CMK (cell line): ENCODE measurements around the gene ELF3.
"Not testable (repeated sequence)": the region's sequence is repeated elsewhere in the genome, so short reads cannot be mapped to it uniquely, and the experiment has no call there.

ENCODE experiments used
- DNase-seq: peaks from one replicate; pipeline ENCODE4 v3.0.0-alpha.2; 2010; ENCODE audit warnings: low read depth

The ELF3 gene

DNA sequence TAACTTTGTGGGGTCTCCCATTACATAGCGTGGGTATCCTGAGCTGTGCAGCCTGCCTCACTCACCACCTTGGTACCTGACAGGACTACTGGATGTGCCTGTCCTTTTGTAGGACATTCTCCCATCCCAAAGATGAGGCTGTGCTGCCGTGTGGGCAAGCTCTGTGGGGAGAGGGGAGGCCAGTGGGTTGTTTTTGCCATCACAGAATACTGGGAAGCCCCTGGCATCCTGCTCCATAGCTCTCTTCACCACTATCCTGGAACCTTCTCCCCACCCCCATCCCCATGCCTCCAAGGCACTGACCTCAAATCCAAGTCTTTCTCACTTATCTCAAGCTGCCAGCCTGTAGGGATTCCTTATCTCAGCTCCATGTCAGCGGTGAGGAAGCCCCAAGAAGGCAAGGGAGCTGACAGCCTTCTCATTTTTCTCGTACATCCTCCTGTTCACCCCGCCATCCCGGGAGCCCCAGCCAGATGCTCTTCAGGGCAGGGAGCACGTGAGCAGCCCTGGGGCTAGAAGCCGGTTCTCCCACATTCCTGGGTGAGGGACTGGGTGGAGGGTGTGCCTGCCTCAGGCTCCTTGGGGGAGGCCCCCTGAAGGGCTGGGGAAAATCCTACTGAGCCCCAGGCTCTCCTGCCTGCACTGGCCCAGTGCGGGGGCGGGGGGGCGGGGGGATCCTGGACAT lies 2.4 kb upstream of the ELF3 start:
- DNase-seq, result peak; percentile 66

DNA sequence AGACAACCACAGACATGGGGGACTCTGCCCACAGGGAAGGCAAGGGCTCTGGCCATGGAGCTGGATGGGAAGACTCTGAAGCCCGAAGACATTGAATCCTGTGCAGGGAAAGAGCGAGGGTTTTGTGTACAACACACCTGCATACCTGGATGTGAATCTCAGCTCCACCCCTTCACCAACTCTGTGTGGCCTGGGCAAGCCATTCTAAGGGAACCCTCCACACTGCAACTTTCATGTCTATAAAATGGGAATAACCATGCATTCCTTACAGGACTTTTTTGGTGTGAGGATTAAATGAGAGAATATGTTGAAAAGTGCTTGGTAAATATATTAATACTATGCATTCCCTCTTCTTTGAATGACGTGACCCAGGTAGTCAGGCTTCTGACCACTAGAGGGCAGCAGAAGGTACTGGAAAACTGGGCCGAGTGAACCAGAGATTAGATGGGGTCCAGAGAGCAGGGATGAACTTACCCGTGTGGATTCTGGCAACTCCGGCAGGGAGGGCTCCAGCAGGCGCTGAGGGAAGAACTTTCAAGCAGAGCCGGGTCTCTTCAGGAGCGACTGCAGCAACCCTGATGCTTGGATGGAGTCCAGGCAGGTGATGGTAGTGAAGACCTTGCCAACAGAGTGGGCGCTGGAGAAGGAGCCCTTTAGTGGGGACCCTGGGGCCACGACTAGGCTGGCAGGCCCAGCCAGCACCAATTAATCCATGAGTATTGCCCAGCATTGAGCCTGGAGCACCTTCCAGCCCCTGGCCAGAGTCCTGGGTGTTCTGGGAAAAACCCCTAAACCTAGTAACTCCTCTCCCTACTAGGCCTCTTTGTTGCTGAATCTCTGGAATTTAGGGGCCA lies 834 bp upstream of the ELF3 start:
- peak; percentile 51 for DNase-seq

DNA sequence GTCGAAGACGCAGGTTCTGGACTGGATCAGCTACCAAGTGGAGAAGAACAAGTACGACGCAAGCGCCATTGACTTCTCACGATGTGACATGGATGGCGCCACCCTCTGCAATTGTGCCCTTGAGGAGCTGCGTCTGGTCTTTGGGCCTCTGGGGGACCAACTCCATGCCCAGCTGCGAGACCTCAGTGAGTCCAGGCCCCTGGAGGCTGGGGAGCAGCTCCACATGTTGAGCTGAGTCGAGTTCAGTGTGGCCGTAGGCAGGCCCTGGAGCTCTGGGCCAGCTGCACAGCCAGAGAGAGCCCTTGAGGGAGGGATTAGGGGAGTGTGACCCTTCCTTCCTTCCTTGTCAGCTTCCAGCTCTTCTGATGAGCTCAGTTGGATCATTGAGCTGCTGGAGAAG lies 1.6 kb downstream of the ELF3 start:
- DNase-seq, result no peak

DNA sequence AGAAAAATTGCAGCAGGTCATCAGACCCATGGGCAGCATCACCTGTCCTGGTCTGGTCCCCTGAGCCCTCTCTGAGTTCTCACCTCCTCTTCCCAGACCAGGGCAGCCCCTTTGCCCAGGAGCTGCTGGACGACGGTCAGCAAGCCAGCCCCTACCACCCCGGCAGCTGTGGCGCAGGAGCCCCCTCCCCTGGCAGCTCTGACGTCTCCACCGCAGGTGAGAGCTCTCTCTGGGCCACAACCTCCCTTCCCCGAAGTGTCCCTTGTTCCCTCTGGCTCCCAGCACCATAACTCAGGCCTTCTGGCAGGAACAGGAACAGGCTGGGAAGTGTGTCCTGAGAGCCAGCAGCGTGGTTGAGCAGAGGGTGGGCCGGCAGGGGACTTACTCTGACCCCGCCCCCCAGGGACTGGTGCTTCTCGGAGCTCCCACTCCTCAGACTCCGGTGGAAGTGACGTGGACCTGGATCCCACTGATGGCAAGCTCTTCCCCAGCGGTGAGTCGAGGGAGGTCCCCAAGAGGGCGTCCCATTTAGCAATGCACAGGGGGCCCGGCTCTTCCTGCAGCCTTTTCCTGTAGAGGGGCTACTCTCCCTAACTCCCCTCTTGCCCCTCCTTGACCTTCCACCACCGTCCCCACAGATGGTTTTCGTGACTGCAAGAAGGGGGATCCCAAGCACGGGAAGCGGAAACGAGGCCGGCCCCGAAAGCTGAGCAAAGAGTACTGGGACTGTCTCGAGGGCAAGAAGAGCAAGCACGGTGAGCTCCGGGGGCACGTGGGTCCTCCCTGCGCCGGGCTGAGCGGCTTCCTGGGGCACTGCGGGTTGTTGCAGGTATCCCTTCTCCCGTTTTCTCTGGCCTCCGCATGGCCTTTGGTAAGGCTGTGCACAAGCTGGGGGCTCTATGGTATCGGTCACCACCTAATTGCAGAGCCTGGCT lies 2.4 kb downstream of the ELF3 start:
- no peak for DNase-seq

DNA sequence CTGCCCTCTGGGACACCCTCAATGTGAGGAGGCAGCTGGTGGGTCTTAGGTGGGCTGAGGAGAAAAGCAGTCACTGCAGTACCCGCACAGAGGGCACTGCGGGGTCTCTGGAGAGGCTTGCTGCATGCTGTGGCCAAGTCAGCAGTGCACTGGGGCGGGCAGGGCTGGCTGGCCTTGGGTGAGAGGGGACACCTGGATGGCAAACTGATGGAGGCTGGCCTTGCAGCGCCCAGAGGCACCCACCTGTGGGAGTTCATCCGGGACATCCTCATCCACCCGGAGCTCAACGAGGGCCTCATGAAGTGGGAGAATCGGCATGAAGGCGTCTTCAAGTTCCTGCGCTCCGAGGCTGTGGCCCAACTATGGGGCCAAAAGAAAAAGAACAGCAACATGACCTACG lies 3.2 kb downstream of the ELF3 start:
- DNase-seq, result no peak

DNA sequence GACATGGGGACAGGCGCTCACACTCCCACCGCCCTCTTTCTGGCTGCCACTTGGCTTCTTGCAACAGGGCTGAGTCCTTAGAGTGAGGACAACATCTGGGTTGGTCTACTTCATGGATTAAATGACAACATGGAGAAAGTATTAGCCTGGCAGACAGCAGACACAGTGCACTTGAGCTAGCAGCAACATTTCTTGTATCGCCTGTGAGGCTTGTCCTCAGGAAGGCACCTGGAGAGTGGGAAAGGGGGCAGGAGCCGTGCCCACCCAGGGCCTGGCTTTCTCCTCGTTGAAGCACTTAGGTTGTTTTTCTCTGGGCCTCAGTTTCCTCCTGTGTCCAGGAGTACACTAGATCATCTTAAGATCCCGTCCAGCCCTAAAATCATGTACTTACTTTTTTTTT lies 3.7 kb downstream of the ELF3 start:
- DNase-seq, result no peak

DNA sequence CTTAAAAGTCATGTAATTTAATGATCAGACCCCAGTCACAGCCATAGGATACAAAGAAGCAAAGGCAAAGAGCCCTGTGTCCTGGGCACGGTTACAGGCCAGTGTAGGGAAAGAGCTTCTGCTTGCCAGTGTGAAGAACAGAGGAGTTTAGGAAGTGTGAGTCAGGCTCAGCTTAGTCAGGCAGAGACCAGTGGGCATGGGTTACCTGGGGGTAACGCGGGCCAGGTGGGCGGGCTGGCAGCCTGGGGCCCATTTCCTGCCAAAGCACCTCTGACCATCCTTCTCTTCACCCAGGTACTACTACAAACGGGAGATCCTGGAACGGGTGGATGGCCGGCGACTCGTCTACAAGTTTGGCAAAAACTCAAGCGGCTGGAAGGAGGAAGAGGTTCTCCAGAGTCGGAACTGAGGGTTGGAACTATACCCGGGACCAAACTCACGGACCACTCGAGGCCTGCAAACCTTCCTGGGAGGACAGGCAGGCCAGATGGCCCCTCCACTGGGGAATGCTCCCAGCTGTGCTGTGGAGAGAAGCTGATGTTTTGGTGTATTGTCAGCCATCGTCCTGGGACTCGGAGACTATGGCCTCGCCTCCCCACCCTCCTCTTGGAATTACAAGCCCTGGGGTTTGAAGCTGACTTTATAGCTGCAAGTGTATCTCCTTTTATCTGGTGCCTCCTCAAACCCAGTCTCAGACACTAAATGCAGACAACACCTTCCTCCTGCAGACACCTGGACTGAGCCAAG lies 4.7 kb downstream of the ELF3 start:
- no peak for DNase-seq

DNA sequence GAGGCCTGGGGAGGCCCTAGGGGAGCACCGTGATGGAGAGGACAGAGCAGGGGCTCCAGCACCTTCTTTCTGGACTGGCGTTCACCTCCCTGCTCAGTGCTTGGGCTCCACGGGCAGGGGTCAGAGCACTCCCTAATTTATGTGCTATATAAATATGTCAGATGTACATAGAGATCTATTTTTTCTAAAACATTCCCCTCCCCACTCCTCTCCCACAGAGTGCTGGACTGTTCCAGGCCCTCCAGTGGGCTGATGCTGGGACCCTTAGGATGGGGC lies 5.2 kb downstream of the ELF3 start:
- no peak for DNase-seq

DNA sequence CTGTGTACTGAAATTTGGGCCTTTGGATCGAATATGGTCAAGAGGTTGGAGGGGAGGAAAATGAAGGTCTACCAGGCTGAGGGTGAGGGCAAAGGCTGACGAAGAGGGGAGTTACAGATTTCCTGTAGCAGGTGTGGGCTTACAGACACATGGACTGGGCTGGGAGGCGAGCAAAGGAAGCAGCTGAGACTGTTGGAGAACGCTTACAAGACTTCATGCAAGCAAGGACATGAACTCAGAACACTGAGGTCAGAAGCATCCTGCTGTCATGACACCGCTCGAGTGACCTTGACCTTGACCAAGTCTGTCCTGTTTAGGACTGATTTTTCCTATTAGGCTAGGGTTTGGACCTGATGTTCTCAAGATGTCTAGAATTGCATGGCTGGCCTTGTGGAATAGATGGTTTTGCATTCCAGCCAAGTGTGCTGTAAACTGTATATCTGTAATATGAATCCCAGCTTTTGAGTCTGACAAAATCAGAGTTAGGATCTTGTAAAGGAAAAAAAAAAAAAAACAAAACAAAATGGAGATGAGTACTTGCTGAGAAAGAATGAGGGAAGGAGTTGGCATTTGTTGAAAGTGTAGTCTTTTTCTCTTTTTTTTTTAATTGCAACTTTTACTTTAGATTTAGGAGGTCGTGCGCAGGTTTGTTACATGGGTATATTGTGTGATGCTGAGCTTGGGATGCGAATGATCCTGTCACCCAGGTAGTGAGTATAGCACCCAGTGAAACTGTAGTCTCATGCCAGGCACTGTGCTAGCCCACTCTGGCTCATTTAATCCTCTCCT lies 5.8 kb downstream of the ELF3 start:
- DNase-seq, result no peak

DNA sequence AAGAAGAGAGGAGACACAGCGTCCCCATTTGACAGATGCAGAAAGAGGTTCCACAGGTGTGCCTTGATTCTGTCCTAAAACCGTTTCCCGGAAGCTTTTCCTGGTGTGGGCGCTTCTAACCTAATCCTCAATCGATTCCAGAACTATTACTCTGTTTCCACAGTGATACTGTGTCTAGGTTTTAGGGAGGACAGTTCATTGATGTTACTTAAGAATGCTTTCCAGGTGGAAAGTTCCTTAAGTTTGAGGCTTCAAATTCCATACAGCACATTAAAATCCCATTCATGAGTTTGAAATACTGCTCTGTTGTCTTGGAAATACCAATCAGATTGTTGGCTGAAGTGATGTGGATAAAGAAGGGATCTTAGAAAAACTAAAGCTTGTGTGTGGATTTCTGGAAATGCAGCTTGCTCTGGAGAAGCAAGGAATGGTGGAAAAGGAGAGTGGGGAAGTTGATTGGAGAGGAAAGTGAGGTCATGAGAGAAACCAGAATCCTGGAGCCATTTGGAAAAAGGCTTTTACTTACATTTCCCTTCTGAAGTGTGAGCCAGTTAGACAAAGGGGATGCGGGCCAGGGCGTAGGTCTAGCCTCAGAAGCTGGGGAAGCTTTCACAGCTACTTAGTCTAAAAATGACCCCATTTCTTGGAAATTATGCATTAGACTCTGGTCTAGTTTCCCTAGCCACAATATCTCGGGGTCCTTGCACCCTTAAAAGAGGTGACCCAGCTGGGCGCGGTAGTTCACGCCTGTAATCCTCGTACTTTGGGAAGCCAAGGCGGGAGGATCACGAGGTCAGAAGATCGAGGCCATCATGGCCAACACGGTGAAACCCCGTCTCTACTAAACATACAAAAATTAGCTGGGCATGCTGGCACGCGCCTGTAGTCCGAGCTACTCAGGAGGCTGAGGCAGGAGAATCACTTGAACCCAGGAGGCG lies 6.7 kb downstream of the ELF3 start:
- DNase-seq, result no peak

DNA sequence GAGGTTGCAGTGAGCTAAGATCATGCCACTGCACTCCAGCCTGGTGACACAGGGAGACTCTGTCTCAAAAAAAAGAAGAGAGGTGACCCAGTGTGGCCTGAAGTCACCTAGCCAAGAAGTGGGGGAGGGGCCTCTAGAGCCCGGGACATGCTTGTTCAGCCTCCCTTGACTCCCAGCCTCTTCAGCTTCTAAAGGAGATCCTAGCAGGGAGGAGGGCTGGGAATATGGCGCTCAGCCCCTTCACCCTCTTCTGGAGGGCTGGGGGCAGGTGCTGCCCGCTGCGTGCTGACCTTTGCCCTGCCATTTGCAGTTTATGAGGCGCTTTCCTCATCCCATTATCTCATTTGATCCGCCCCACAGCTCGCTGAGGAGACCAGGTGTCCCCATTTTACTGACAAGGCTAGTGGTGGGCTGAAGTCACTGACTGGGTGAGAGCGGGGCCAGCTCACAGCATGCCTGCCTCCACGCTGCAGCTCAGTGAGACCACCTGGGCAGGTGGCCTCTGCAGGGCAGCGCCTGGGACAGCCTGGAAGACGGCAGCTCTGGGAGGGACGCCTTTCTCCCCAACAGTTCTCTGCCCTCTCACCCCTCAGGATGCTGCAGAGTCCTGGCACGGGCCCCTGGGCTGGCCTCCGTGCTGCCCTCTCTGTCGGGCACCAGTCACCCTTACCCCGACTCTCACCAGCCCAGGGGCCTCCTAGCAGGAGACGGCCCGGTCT lies 7.5 kb downstream of the ELF3 start:
- no peak for DNase-seq

DNA sequence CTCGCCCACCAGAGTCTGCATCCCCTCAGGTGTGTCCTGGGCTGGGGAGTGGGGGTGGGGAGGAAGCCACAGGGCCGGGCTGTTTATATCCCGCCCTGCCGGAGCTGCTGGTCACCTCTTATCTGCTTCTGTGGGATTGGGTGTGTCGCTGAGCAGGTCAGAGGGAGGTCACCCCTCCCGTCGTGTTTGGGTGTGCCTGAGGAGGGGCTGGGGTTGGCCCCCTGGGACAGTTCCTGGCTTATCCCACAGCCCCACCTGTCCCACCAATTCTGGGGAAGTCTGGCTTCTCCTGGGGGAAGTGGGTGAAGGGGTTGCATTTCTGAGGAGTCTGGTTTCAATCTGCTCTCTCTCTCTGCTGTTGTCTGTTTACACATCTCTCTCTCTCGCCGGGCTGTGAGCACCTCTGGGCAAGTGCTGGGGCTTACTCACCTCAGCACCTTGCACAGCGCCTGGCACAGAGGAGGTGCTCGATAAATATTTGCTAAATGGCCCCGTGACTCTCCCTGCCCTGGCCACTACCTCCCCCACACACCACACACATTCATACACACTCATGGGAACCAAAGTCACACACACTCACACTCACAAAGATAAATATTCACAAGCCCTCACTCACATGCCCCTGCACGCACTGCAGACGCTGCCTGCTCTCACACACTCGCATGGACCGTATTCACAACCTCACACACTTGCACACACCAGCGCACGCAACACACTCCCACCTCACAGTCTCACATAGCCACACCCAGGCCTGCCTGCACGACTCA lies 8.3 kb downstream of the ELF3 start:
- peak; percentile 22 for DNase-seq

DNA sequence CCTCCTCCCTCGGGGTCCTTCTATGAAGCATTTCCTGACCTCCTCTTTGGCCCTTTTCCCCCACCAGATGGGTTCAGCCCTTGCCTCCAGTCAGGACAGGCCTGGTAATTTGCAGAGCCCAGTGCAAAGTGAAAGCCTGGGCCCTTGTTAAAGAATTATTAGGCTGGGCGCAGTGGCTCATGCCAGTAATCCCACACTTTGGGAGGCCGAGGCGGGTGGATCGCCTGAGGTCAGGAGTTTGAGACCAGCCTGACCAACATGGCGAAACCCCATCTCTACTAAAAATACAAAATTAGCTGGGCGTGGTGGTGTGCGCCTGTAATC lies 8.8 kb downstream of the ELF3 start:
- not testable (repeated sequence) for DNase-seq

DNA sequence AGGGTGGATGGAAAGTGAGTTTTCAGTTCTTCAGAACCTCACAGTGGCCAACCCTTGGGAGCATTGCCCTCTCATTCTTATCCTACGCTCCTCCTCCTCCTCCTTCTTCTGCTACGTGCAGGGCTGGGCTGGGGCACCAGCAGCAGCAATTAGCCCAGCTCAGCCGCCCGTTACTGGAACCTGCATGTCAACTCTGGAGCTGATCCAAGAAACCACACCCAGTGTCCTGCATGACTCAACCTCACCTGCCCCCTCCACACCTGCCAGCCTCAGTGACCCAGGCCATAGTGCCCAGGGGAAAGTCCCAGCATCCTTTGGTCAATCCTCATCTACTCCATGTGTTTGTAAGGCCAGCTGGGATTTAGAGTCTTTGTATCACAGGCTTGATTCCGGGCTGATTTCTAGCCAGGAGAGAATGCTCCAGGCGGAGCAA lies 12.6 kb downstream of the ELF3 start:
- no peak for DNase-seq

DNA sequence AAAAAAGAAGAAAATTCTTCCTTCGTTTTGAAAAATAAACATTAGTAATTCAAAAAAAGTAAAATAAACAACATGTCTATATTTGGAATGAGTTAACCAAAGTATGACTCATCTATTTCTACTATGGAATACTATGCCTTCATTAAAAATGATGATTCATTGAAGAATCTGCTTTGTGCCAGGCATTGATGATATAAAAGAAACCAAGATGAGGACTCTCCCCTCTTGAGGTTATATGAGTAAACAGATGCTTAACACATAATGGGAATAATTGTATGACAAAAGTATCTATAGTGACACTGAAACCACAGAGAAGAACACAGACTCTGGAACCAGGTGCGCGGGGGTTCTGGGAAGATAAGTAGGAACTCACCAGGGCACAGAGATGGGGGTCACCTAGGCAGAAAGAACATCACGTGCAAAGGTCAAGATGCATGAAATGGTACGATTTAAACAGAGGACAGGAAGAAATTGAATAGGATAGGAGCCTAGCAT lies 18.8 kb downstream of the ELF3 start:
- no peak for DNase-seq

DNA sequence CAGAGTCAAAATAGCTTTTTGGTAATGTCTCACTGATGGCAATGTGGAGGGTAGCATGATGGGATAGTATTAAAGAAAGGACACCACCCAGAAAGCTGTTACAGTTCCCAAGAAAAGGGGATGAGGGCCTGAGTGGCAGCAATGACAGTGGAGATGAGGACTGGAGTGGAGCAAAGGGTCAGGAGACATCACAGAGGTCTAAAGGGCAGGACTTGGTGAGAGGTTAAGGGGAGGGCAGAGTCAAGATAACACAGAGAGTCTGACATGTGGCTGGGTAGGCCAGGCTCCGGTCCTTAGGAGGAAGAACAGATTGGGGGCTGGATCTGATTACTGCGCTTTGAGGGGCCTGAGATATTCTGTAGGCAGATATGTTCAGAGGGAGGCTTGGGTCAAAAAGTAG lies 19.3 kb downstream of the ELF3 start:
- no peak for DNase-seq

DNA sequence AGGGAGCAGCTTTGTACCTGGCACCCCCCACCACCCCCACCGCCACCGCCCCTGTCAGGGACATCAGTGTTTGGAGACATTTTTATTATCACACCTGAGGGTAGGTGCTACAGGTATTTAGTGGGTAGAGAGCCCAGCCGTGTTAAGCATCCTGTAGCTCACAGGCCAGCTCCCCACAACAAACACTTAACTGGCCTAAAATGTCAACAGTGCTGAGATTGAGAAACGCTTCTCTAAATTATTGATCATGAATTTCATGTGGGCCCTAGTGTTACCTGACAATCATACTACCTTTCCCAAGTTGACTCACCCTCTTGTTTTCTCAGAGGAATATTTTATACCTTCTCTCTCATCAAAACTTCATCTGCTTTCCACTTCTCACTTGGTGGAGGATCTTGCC lies 21.4 kb downstream of the ELF3 start:
- DNase-seq, result no peak

DNA sequence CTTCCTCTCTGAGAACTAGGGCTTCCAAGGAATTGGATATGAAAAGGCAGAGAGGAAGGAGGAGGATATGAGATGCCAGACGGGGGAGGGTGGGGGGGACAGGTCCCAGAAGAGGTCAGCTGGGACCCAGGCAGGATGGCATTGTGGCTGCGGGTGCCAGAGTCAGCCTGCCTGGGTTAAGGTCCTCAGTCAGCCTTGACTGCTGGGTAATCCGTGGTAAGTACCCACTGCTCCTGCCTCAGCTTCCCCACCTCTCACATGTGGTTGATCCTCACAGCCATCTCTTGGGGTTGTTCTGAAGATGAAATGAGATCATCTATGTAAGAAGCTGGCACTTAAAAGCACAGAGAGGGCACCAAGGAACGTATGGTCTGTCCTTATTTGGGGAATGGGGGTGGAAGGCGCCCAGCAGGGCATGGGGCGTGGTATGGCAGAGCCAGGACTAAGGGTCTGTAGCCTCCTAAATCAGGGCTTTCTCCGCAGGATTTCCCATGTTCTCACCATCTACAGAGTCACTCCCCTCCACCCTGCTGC lies 23.8 kb downstream of the ELF3 start:
- DNase-seq, result no peak
